CD1c-positive myeloid dendritic cell (primary cell): Measurements from ENCODE around the gene KCND2.
"Not testable (repeated sequence)": the region's sequence is repeated elsewhere in the genome, so short reads cannot be mapped to it uniquely, and the experiment has no call there.

Experiments
- DNase-seq: peaks from one replicate; pipeline ENCODE4 v3.0.0-alpha.2; 2016; ENCODE audit errors: extremely low spot score

KCND2 gene

GRCh38 chr7:120587243-120587642 lies 314.3 kb downstream of the KCND2 start:
- DNase-seq = no peak

- no peak for DNase-seq
These were observed 315.4 kb downstream of the KCND2 start for GRCh38 chr7:120588416-120588815.

- DNase-seq = no peak
These were observed 315.9 kb downstream of the KCND2 start for GRCh38 chr7:120588862-120589261.

GRCh38 chr7:120600607-120601006 lies 327.6 kb downstream of the KCND2 start:
- DNase-seq = no peak

- no peak for DNase-seq
These were observed 330.4 kb downstream of the KCND2 start for GRCh38 chr7:120603366-120603765.

GRCh38 chr7:120609136-120609753 lies 336.3 kb downstream of the KCND2 start:
- no peak for DNase-seq

- DNase-seq = no peak
These were observed 339.0 kb downstream of the KCND2 start for GRCh38 chr7:120611975-120612374.

- no peak for DNase-seq
These were observed 342.7 kb downstream of the KCND2 start for GRCh38 chr7:120615703-120616102.

GRCh38 chr7:120617275-120617674 lies 344.3 kb downstream of the KCND2 start:
- DNase-seq = no peak

GRCh38 chr7:120628251-120628650 lies 355.3 kb downstream of the KCND2 start:
- DNase-seq = no peak

- no peak for DNase-seq
These were observed 366.9 kb downstream of the KCND2 start for GRCh38 chr7:120639884-120640283.

GRCh38 chr7:120645966-120646365 lies 373.0 kb downstream of the KCND2 start:
- no peak for DNase-seq

GRCh38 chr7:120654241-120654640 lies 381.3 kb downstream of the KCND2 start:
- no peak for DNase-seq

GRCh38 chr7:120658516-120658915 lies 385.5 kb downstream of the KCND2 start:
- DNase-seq = no peak

- DNase-seq = no peak
These were observed 389.3 kb downstream of the KCND2 start for GRCh38 chr7:120662291-120662690.

- DNase-seq = no peak
These were observed 392.1 kb downstream of the KCND2 start for GRCh38 chr7:120665068-120665467.

GRCh38 chr7:120675076-120675475 lies 402.1 kb downstream of the KCND2 start:
- no peak for DNase-seq

GRCh38 chr7:120677535-120677934 lies 404.6 kb downstream of the KCND2 start:
- DNase-seq = no peak

- DNase-seq = no peak
These were observed 408.0 kb downstream of the KCND2 start for GRCh38 chr7:120680985-120681384.

- no peak for DNase-seq
These were observed 411.5 kb downstream of the KCND2 start for GRCh38 chr7:120684463-120684862.

GRCh38 chr7:120691915-120692314 lies 418.9 kb downstream of the KCND2 start:
- DNase-seq = no peak

GRCh38 chr7:120695848-120696247 lies 422.9 kb downstream of the KCND2 start:
- no peak for DNase-seq

- DNase-seq = no peak
These were observed 427.8 kb downstream of the KCND2 start for GRCh38 chr7:120700796-120701195.

- not testable (repeated sequence) for DNase-seq
These were observed 429.4 kb downstream of the KCND2 start for GRCh38 chr7:120702408-120702807.
